HepG2 (cell line): Measurements from ENCODE around the gene HBM. TPM values are rescaled to one million over a fixed set of nuclear protein-coding genes. Genes with fewer than 3 reads are reported as not detected.

Experiments
- ERF ChIP-seq: IDR thresholded peaks from 2 replicates; pipeline ENCODE4 v1.6.1; 2018; ENCODE audit warnings: missing biosample characterization, missing genetic modification reagents
- ETV5 ChIP-seq: IDR thresholded peaks from 2 replicates; pipeline ENCODE4 v1.6.1; 2018; ENCODE audit warnings: missing biosample characterization, missing genetic modification reagents, inconsistent platforms, borderline replicate concordance
- FOXA3 ChIP-seq: IDR thresholded peaks from 2 replicates; pipeline ENCODE4 v1.6.1; 2016; ENCODE audit warnings: missing genetic modification reagents, missing compliant biosample characterization
- HNRNPL ChIP-seq: fragments of 200-400 bp; formaldehyde crosslinking; IDR thresholded peaks from 2 replicates; pipeline ENCODE4 v1.6.1; 2017; ENCODE audit warnings: mild to moderate bottlenecking, low read depth, low read length
- HOXA7 ChIP-seq: sonication (generic); formaldehyde crosslinking; IDR thresholded peaks from 2 replicates; pipeline ENCODE4 v1.8.1; 2022; ENCODE audit warnings: mild to moderate bottlenecking, missing genetic modification reagents, moderate library complexity
- MXI1 ChIP-seq: IDR thresholded peaks from 3 replicates; pipeline ENCODE4 v1.6.1; 2012; ENCODE audit warnings: low read depth, low read length, inconsistent platforms, borderline replicate concordance
- NFKB2 ChIP-seq: sonication (generic); formaldehyde crosslinking; IDR thresholded peaks from 2 replicates; pipeline ENCODE4 v1.4.0; 2020; ENCODE audit warnings: missing genetic modification reagents, borderline replicate concordance
- RAD21 ChIP-seq: fragments of 450-650 bp; formaldehyde crosslinking; IDR thresholded peaks from 2 replicates; pipeline ENCODE4 v1.5.0; 2020; ENCODE audit warnings: mild to moderate bottlenecking
- RFX1 ChIP-seq: fragments of 450-650 bp; IDR thresholded peaks from 2 replicates; pipeline ENCODE4 v1.6.1; 2017
- SMC3 ChIP-seq: IDR thresholded peaks from 2 replicates; pipeline ENCODE4 v1.6.1; 2011; ENCODE audit warnings: low read length, improper control_type of control experiment
- STAG1 ChIP-seq: sonication (generic); formaldehyde crosslinking; IDR thresholded peaks from 2 replicates; pipeline ENCODE4 v1.4.0; 2020; ENCODE audit warnings: missing genetic modification reagents
- TEAD3 ChIP-seq: optimal IDR thresholded peaks from 2 replicates; pipeline ENCODE3; 2016; ENCODE audit warnings: borderline replicate concordance
- ZFP91 ChIP-seq: sonication (generic); formaldehyde crosslinking; IDR thresholded peaks from 2 replicates; pipeline ENCODE4 v1.9.0; 2022; ENCODE audit warnings: missing genetic modification reagents, mild to moderate bottlenecking, borderline replicate concordance
- ZMYM2 ChIP-seq: sonication (generic); formaldehyde crosslinking; IDR thresholded peaks from 2 replicates; pipeline ENCODE4 v1.8.0; 2022; ENCODE audit warnings: mild to moderate bottlenecking, missing genetic modification reagents
- ZNF205 ChIP-seq: IDR thresholded peaks from 2 replicates; pipeline ENCODE4 v1.6.1; 2018; ENCODE audit warnings: missing biosample characterization, missing genetic modification reagents
- ZNF552 ChIP-seq: sonication (generic); formaldehyde crosslinking; IDR thresholded peaks from 2 replicates; pipeline ENCODE4 v1.9.0; 2022; ENCODE audit warnings: missing genetic modification reagents, mild to moderate bottlenecking, borderline replicate concordance
- polyA plus RNA-seq, 8 experiments: library from polyadenylated mRNA; depleted of rRNA in 3 of 8; stranded (reverse) in 7 of 8; unstranded in 1 of 8; fragments of >200 nt; fragmentation: Illumina TruSeq in 4 of 8; extraction: Trizol in 4 of 8; gene quantifications; 2 replicates each; pipeline versions ENCODE4 v1.2.1 to v1.2.3, GENCODE V29; 2011 to 2016; ENCODE audit warnings: low read depth in 4 of 8, missing spikeins in 1 of 8, mixed read lengths in 1 of 8; ENCODE audit not compliant: insufficient read depth in 1 of 8
- total RNA-seq, 5 experiments: library from RNA; depleted of rRNA; stranded (reverse); fragments of >200 nt; fragmentation: Illumina TruSeq; extraction: Trizol; gene quantifications; 2 replicates each; pipeline ENCODE4 v1.2.3, GENCODE V29; 2016; ENCODE audit warnings: low read depth in 1 of 5
- TF ChIP-seq, protein P1 (sequence below): sonication (generic); formaldehyde crosslinking; IDR thresholded peaks from 2 replicates; pipeline ENCODE4 v1.4.0; 2020; ENCODE audit warnings: low read depth, mild to moderate bottlenecking, missing genetic modification reagents
- TF ChIP-seq, protein P2 (sequence below): IDR thresholded peaks from 2 replicates; pipeline ENCODE4 v1.6.1; 2018; ENCODE audit warnings: missing genetic modification reagents, mild to moderate bottlenecking, missing compliant biosample characterization

Gene HBM
- total and polyA plus RNA-seq, 2 of the 13 experiments (the other 11 are each of a cell fraction or from before 2014, with no cell fraction given) = not detected

DNA sequence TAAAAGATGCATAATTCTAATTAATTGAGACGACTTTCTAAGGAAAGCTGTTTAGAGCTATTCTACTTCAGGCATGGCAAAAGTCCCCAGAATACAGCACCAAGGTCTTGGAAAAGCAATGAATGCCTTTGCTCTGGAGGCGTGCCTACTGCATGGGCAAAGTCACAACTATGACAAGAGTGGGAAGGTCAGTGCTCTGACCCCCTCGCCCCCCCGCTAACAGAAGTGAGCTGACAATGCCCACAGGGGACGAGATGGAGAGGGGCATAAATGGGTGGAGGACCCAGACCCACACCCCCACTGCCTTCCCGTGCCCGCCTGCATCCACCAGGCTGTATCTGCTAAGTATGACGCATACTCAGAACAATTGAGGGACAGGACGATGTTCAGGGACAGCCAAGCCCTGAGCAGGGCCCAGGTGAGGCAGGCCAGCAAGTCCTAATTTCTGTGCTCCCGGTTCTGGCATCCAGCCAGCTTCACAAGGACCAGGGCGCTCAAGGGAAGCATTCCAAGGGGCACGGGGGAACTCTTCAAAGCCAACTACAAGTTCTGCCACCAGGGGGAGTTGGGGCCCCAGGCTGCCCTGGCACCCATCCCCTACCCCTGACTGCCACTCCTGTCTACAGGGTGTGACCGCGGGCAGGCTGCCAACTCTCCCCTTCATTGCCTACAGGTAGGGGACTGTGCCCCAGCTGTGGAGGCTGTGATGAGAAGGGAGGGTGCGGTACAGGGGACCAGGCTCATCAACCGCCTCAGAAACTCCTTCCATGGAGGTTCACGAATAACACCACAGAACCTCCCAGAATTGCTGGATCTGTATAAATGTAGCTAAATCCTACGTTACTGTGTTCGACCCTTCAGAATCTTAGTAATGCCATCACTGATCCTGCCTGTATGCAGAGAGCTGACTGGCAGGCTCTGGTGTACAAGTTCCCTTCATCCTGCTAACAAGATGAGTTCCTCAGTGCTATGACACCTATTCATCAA lies 48.1 kb upstream of the HBM start (continued):
- TF ChIP-seq STAG1 (CRISPR knock-in tag) (peak; percentile 70), TEAD3 (CRISPR knock-in tag) (peak; percentile 61), MXI1 (peak; percentile 20; the same call in 1 of the 3 replicates), HOXA7 (no peak), HNRNPL (peak; percentile 96), FOXA3 (0 out of 2 replicates have a peak, but pooled peaks have one; percentile 14), ZNF552 (CRISPR knock-in tag) (no peak), RFX1 (no peak), ZFP91 (CRISPR knock-in tag) (peak; percentile 53), ZNF205 (0 out of 2 replicates have a peak, but pooled peaks have one; percentile 18), SMC3 (peak; percentile 56), ERF (CRISPR knock-in tag) (peak; percentile 42; the same call in 1 of the 2 replicates), RAD21 (CRISPR knock-in tag) (peak; percentile 77), ETV5 (no peak), ZMYM2 (CRISPR knock-in tag) (no peak), NFKB2 (0 out of 2 replicates have a peak, but pooled peaks have one; percentile 46)
- TF ChIP-seq, protein P1, sequence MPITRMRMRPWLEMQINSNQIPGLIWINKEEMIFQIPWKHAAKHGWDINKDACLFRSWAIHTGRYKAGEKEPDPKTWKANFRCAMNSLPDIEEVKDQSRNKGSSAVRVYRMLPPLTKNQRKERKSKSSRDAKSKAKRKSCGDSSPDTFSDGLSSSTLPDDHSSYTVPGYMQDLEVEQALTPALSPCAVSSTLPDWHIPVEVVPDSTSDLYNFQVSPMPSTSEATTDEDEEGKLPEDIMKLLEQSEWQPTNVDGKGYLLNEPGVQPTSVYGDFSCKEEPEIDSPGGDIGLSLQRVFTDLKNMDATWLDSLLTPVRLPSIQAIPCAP = no peak
- TF ChIP-seq, protein P2, sequence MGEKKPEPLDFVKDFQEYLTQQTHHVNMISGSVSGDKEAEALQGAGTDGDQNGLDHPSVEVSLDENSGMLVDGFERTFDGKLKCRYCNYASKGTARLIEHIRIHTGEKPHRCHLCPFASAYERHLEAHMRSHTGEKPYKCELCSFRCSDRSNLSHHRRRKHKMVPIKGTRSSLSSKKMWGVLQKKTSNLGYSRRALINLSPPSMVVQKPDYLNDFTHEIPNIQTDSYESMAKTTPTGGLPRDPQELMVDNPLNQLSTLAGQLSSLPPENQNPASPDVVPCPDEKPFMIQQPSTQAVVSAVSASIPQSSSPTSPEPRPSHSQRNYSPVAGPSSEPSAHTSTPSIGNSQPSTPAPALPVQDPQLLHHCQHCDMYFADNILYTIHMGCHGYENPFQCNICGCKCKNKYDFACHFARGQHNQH = 0 out of 2 replicates have a peak, but pooled peaks have one; percentile 41
- TF ChIP-seq, all 625 proteins: peak for 22
